DOHH2 (cell line): ENCODE data around the gene CHCHD3.

ENCODE experiments used
- H3F3A ChIP-seq: fragments of 200-600 bp; sonication (generic), shearing (Covaris generic); 2 replicates; pipeline ENCODE4 v1.6.0; 2016; ENCODE audit warnings: antibody characterized with exemption, mild to moderate bottlenecking; ENCODE audit not compliant: control insufficient read depth, insufficient read depth
- H3K27ac ChIP-seq: fragments of 200-600 bp; sonication (generic); 2 replicates; pipeline ENCODE4 v1.5.1; 2014; ENCODE audit warnings: low read depth, mild to moderate bottlenecking, low read length, moderate library complexity
- H3K27me3 ChIP-seq: fragments of 200-600 bp; sonication (generic); 2 replicates; pipeline ENCODE4 v1.6.1; 2014; ENCODE audit warnings: mild to moderate bottlenecking, low read length, mixed read lengths; ENCODE audit not compliant: control insufficient read depth
- H3K36me3 ChIP-seq: fragments of 200-600 bp; sonication (generic); 2 replicates; pipeline ENCODE4 v1.6.1; 2014; ENCODE audit warnings: mild to moderate bottlenecking, low read length, moderate library complexity, mixed read lengths; ENCODE audit not compliant: control insufficient read depth
- H3K4me1 ChIP-seq: fragments of 200-600 bp; sonication (generic); 2 replicates; pipeline ENCODE4 v1.6.1; 2014; ENCODE audit warnings: mild to moderate bottlenecking, low read length, mixed read lengths; ENCODE audit not compliant: control insufficient read depth
- H3K4me2 ChIP-seq: fragments of 200-600 bp; sonication (generic); 2 replicates; pipeline ENCODE4 v1.6.0; 2014; ENCODE audit warnings: mild to moderate bottlenecking, low read length, moderate library complexity
- H3K4me3 ChIP-seq: fragments of 200-600 bp; sonication (generic); 2 replicates; pipeline ENCODE4 v1.5.1; 2014; ENCODE audit warnings: mild to moderate bottlenecking, low read length, mixed read lengths
- H3K79me2 ChIP-seq: fragments of 200-600 bp; sonication (generic); 2 replicates; pipeline ENCODE4 v1.6.1; 2014; ENCODE audit warnings: mild to moderate bottlenecking, low read length, mixed read lengths; ENCODE audit not compliant: control insufficient read depth
- H3K9me2 ChIP-seq: fragments of 200-600 bp; sonication (generic); replicated peaks from 2 replicates; pipeline ENCODE4 v1.6.1; 2014; ENCODE audit warnings: mild to moderate bottlenecking, low read length, mixed read lengths; ENCODE audit not compliant: control insufficient read depth
- H3K9me3 ChIP-seq: fragments of 200-600 bp; sonication (generic); 2 replicates; pipeline ENCODE4 v1.6.1; 2014; ENCODE audit warnings: antibody characterized with exemption, low read length, mixed read lengths; ENCODE audit not compliant: control insufficient read depth, insufficient read depth
- H4K20me1 ChIP-seq: fragments of 200-600 bp; sonication (generic); 2 replicates; pipeline ENCODE4 v1.6.0; 2014; ENCODE audit warnings: low read depth, mild to moderate bottlenecking, antibody characterized with exemption, low read length, moderate library complexity; ENCODE audit not compliant: control insufficient read depth, insufficient read depth
- CTCF ChIP-seq: fragments of 200-600 bp; sonication (generic); IDR thresholded peaks from one replicate; pipeline ENCODE4 v1.5.1; 2014; ENCODE audit warnings: antibody characterized with exemption, mild to moderate bottlenecking, low read depth, low read length; ENCODE audit not compliant: poor library complexity, severe bottlenecking
- EZH2phosphoT487 ChIP-seq: fragments of 200-600 bp; sonication (generic); IDR thresholded peaks from 2 replicates; pipeline ENCODE4 v1.6.1; 2017; ENCODE audit warnings: borderline replicate concordance, mild to moderate bottlenecking, antibody characterized with exemption, low read length, moderate library complexity, mixed read lengths

Gene CHCHD3

GRCh38 chr7:133112976-133113375 is 31.1 kb upstream of the CHCHD3 start:
- Histone ChIP-seq H3K9me2 (no peaks in the 10 kb centered on the region), H4K20me1 (no peaks in the 10 kb centered on the region), H3K4me1 (no peaks in the 10 kb centered on the region)

GRCh38 chr7:133112335-133112734 is 30.4 kb upstream of the CHCHD3 start:
- no peaks in the 10 kb centered on the region for H3K36me3 ChIP-seq
- H4K20me1 ChIP-seq, result no peaks in the 10 kb centered on the region
- H3K4me2 ChIP-seq, result no peak overlapping the region
- no peaks in the 10 kb centered on the region for H3K9me3 ChIP-seq
- TF ChIP-seq EZH2phosphoT487 (no peak), CTCF (no peak)
- H3K4me1 ChIP-seq, result no peaks in the 10 kb centered on the region
- H3F3A ChIP-seq, result no peaks in the 10 kb centered on the region
- H3K79me2 ChIP-seq, result no peaks in the 10 kb centered on the region
- H3K4me3 ChIP-seq, result no peak overlapping the region
- no peak overlapping the region for H3K27ac ChIP-seq
- peaks cover 10% of the 10 kb centered on the region; the same call in 1 of the 2 replicates for H3K27me3 ChIP-seq
- no peaks in the 10 kb centered on the region for H3K9me2 ChIP-seq

More at GRCh38 chr7:133112976-133113375, 31.1 kb upstream of the CHCHD3 start:
- TF ChIP-seq EZH2phosphoT487 (no peak), CTCF (no peak)
- no peaks in the 10 kb centered on the region for H3K9me3 ChIP-seq
- no peaks in the 10 kb centered on the region for H3K36me3 ChIP-seq
- H3K27me3 ChIP-seq, result peaks cover 10% of the 10 kb centered on the region
- H3K4me2 ChIP-seq, result no peak overlapping the region
- H3F3A ChIP-seq, result no peaks in the 10 kb centered on the region
- H3K79me2 ChIP-seq, result no peaks in the 10 kb centered on the region
- H3K27ac ChIP-seq, result no peak overlapping the region
- H3K4me3 ChIP-seq, result no peak overlapping the region

- Histone ChIP-seq H3K4me1 (no peaks in the 10 kb centered on the region), H3K27me3 (peaks cover 10% of the 10 kb centered on the region; the same call in 1 of the 2 replicates), H3K27ac (no peak overlapping the region), H3K36me3 (no peaks in the 10 kb centered on the region), H3F3A (no peaks in the 10 kb centered on the region), H3K79me2 (no peaks in the 10 kb centered on the region), H4K20me1 (no peaks in the 10 kb centered on the region), H3K9me2 (no peaks in the 10 kb centered on the region), H3K4me3 (no peak overlapping the region), H3K9me3 (no peaks in the 10 kb centered on the region), H3K4me2 (no peak overlapping the region)
- no peak for TF ChIP-seq EZH2phosphoT487
- TF ChIP-seq CTCF, result no peak
These were observed 28.4 kb upstream of the CHCHD3 start for GRCh38 chr7:133110312-133110711.

- H3K9me2 ChIP-seq, result no peaks in the 10 kb centered on the region
- no peak for TF ChIP-seq EZH2phosphoT487
These were observed 27.9 kb upstream of the CHCHD3 start for GRCh38 chr7:133109816-133110215.

More at GRCh38 chr7:133109816-133110215, 27.9 kb upstream of the CHCHD3 start:
- H3K27me3 ChIP-seq, result peaks cover 7% of the 10 kb centered on the region; the same call in 1 of the 2 replicates
- no peaks in the 10 kb centered on the region for H3K79me2 ChIP-seq
- H3F3A ChIP-seq, result no peaks in the 10 kb centered on the region
- H3K36me3 ChIP-seq, result no peaks in the 10 kb centered on the region
- H3K4me2 ChIP-seq, result no peak overlapping the region
- H3K27ac ChIP-seq, result no peak overlapping the region
- H3K4me1 ChIP-seq, result no peaks in the 10 kb centered on the region
- H3K9me3 ChIP-seq, result no peaks in the 10 kb centered on the region
- no peak overlapping the region for H3K4me3 ChIP-seq
- no peaks in the 10 kb centered on the region for H4K20me1 ChIP-seq
